Bronchus fibroblast of lung (primary cell): ENCODE data around the gene EGF. TPM values are rescaled to one million over a fixed set of nuclear protein-coding genes. Genes with fewer than 3 reads are reported as not detected.

Source experiments
- total RNA-seq: library from RNA; depleted of rRNA; stranded (reverse); fragments of >200 nt; gene quantifications from 2 replicates; pipeline ENCODE4 v1.2.3, GENCODE V29; 2015

EGF gene
- total RNA-seq = 0.15 TPM in 1 of 2 replicates, not detected in the other

GRCh38 chr4:109912706-109913595, at the start of gene EGF:
TSS of gene EGF (plus strand) at chr4:109912883. CDS start at chr4:109913336, 453 bp downstream.

Other genes with a start within 250 kb of the EGF start
- 37.7 and 43.7 TPM in 2 replicates for gene CASP6, start 209.4 kb upstream of the EGF start, total RNA-seq
- 13.6 and 31.2 TPM in 2 replicates for gene PLA2G12A, start 182.8 kb upstream of the EGF start, total RNA-seq
- gene CFI, start 110.9 kb upstream of the EGF start, total RNA-seq = 1.3 and 1.9 TPM in 2 replicates
- 10.3 and 10.8 TPM in 2 replicates for gene GAR1, start 97.1 kb upstream of the EGF start, total RNA-seq
- not detected in 2 replicates for gene RRH, start 84.9 kb upstream of the EGF start, total RNA-seq
- not detected in 2 replicates for gene LRIT3, start 64.8 kb upstream of the EGF start, total RNA-seq